NCI-H146 (cell line): ENCODE measurements around the gene AADACL4.
"Not testable (repeated sequence)": the region's sequence is repeated elsewhere in the genome, so short reads cannot be mapped to it uniquely, and the experiment has no call there.

Experiments used
- DNase-seq: peaks from one replicate; lab custom pipeline; 2025; lab: John Stamatoyannopoulos, UW

The AADACL4 gene

DNA sequence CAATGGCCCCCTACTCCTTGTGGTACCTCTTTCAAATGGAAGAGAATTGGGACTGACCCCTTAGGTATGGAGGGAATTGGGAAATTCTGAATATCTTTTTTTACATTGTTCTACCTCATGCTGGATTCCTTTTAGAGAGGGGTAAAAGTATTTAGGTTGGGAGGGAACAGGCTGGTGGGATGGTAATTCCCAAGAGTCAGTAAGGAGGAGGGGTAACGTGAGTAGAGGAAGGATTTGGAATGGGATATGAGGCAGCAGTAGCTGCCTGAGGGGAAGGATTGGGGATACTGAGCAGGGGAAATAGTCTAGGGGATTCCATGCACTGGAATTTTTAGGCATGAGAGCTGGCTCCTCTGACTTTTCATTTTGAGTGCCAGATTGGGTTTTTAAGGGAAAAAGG lies 68.2 kb downstream of the AADACL4 start:
- DNase-seq = no peak

DNA sequence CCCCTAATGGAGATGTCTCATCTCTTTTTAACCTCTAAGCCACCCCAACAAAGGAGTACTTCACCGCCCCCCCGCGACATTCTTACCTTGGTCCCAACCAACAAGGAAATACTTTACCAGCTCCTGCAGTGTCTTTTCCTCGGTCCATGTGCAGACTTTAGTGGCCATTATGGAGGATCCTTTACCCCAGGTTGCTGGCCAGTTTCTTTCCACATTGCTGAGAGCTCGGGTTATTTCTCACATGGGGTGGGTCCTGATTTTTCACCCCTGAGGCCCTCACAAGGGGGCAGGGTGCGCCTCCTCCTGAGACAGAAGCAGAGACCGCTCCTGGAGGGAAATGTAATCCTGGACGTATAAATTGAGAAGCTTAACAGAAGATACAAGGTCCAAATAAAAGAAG lies 69.0 kb downstream of the AADACL4 start:
- DNase-seq = no peak

DNA sequence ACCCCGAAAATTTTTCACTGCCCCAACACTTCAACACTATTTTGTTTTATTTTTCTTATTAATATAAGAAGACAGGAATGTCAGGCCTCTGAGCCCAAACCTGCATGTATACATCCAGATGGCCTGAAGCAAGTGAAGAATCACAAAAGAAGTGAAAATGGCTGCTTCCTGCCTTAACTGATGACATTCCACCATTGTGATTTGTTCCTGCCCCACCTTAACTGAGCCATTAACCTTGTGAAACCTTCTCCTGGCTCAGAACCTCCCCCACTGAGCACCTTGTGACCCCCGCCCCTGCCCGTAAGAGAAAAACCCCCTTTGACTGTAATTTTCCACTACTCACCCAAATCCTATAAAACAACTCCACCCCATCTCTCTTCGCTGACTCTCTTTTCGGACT lies 69.8 kb downstream of the AADACL4 start:
- DNase-seq = not testable (repeated sequence)

DNA sequence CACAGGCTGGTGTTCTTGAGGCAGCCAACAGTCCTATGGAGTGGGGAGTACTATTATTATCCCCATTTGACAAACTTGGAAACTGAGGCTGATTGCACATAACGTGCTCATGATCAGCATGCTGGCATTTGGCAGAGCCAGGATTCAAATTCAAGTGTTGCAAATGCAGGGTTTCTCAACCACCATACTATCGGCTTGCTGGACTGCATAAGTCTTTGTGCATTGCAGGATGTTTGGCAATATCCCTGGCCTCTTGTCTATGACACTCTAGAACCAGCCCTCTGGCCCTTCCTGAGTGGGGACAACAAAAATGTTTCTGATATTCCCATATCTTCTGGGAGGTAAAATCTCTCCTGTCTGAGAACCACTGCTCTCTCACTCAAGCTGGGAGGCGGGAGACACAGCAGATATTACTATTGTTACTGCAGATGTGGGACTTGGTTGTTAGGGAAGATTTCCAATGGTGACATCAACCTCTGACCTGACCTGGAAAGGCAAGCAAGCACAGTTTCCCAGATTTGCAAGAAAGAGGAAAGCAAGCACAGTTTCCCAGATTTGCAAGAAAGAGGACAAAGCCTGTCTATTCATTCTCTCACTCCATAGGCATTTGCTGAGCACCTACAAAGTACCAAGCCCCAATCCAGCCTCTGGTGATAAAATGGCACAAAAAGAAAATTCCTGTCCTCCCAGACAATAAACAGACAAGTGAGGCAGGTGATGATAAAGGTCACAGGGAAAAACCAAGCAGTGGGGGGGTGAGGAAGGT lies 71.0 kb downstream of the AADACL4 start:
- DNase-seq = no peak

DNA sequence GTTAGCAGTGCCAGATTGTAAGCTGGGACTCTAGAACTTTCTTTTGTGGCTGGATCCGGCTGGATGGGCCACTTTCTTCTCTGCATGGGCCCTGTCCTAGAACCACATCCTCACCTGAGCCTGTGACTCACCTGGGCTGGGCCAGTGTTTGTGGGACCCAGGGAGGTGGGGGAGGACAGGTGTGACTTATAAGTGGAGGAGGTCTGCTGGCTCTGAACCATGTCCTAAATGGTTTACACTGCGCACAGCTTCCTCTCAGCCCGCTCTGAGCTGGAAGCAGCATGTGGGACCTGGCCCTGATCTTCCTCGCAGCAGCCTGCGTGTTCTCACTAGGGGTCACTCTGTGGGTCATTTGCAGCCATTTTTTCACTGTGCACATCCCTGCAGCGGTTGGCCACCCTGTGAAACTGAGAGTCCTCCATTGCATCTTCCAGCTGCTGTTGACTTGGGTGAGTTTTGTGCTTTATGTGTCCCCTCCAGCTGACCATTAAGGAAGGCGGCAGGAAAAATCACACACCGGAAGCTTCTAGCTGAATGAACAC lies 72.1 kb downstream of the AADACL4 start, which contains the start of gene AADACL3:
AADACL3 (plus strand) TSS at position 215 of the 542 bp plus-strand sequence; CDS start at position 282, 67 bp downstream.
- no peak for DNase-seq
